PFSK-1 (cell line): Measurements from ENCODE around the gene TIMM17B.

Experiments used
- POLR2AphosphoS5 ChIP-seq: IDR thresholded peaks from 2 replicates; pipeline ENCODE4 v1.6.1; 2012; ENCODE audit warnings: low read depth, mild to moderate bottlenecking, control low read depth, low read length, moderate library complexity
- REST ChIP-seq, 2 experiments: IDR thresholded peaks; 2 replicates each; pipeline versions ENCODE4 v1.6.1 to v1.8.0; 2011 to 2012; ENCODE audit warnings: low read depth in 2 of 2, low read length in 2 of 2, control low read depth in 1 of 2, inconsistent platforms in 1 of 2, mild to moderate bottlenecking in 1 of 2, moderate library complexity in 1 of 2; ENCODE audit not compliant: insufficient read depth in 1 of 2
- SIN3A ChIP-seq: IDR thresholded peaks from 2 replicates; pipeline ENCODE4 v1.6.1; 2012; ENCODE audit warnings: mild to moderate bottlenecking, low read length, moderate library complexity, borderline replicate concordance; ENCODE audit not compliant: insufficient read depth
- TAF1 ChIP-seq: IDR thresholded peaks from 2 replicates; pipeline ENCODE4 v1.6.1; 2012; ENCODE audit warnings: low read length, control low read depth, borderline replicate concordance; ENCODE audit not compliant: insufficient read depth

DNA sequence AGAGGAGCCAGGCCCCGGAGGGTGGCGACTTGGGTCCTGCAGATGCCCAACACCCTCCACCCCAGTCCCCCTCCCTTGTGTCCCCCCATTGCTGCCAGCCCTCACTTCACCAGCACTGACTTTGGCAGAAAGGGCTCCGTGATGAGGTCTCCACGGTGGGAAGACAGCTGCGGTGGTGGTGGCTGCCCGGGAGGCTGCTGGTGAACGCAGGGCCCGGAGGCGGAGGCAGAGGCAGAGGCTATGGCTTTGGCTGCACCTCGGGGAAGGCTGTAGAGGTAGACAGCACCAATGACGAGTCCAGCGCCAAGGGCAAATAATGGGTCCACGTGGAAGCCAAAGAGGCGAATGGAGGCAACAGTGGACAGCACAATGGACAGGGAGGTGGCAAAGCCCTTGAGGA, 7.1 kb upstream of the TIMM17B start:
- TF ChIP-seq REST (IDR thresholded peaks at IDR 0.05; ENCODE audit: insufficient read depth in 1 of 2, low read depth in 2 of 2, low read length in 2 of 2) (no peak), POLR2AphosphoS5 (no peak), SIN3A (no peak), TAF1 (no peak)
